ENCODE measurements around the gene MAGOH.

GRCh38 chr1:53258216-53258615 lies 19.9 kb upstream of the MAGOH start:
- TF ChIP-seq CTCF (conservative IDR thresholded peaks at IDR 0.05; ENCODE audit: low read depth, low read length) (no peak), EZH2phosphoT487 (IDR thresholded peaks at IDR 0.05; ENCODE audit: borderline replicate concordance, low read length) (no peak)

All from PC-3 (cell line).